Islet of Langerhans (tissue), 1 donor: ENCODE results near the gene DCLRE1B.

Experiments used
- FAIRE-seq: peaks from one replicate; lab custom pipeline; 2011; peaks lifted over from hg19 to GRCh38; lab: Jason Lieb, UNC

DCLRE1B gene

GRCh38 chr1:113887402-113888175 lies 17.5 kb upstream of the DCLRE1B start, which contains the start of gene BCL2L15:
BCL2L15 (minus strand) TSS chr1:113887581; CDS start chr1:113887375, 206 bp downstream.
- FAIRE-seq, result no peak

- FAIRE-seq, result no peak
Observed at GRCh38 chr1:113890816-113891215, 14.3 kb upstream of the DCLRE1B start.

- FAIRE-seq, result no peak
Observed at GRCh38 chr1:113891631-113892220, 13.4 kb upstream of the DCLRE1B start.

- no peak for FAIRE-seq
Observed at GRCh38 chr1:113893267-113893666, 11.9 kb upstream of the DCLRE1B start.

- no peak for FAIRE-seq
Observed at GRCh38 chr1:113895098-113895497, 10.0 kb upstream of the DCLRE1B start.

- FAIRE-seq, result no peak
Observed at GRCh38 chr1:113895961-113896360, 9.2 kb upstream of the DCLRE1B start.

GRCh38 chr1:113898241-113898814 lies 6.8 kb upstream of the DCLRE1B start:
- FAIRE-seq, result no peak

GRCh38 chr1:113899111-113899510 lies 6.0 kb upstream of the DCLRE1B start:
- no peak for FAIRE-seq

- FAIRE-seq, result no peak
Observed at GRCh38 chr1:113901191-113901590, 3.9 kb upstream of the DCLRE1B start.

GRCh38 chr1:113903501-113904292 lies 1.4 kb upstream of the DCLRE1B start:
- FAIRE-seq, result no peak

GRCh38 chr1:113904293-113904673 lies 843 bp upstream of the DCLRE1B start:
- no peak for FAIRE-seq

- FAIRE-seq, result no peak
Observed at GRCh38 chr1:113905435-113905861, 322 bp downstream of the DCLRE1B start.

GRCh38 chr1:113912594-113913311 lies 7.6 kb downstream of the DCLRE1B start:
- no peak for FAIRE-seq

- no peak for FAIRE-seq
Observed at GRCh38 chr1:113913312-113913668, 8.2 kb downstream of the DCLRE1B start.

- no peak for FAIRE-seq
Observed at GRCh38 chr1:113913887-113914664, 8.9 kb downstream of the DCLRE1B start.

- no peak for FAIRE-seq
Observed at GRCh38 chr1:113916974-113917373, 11.8 kb downstream of the DCLRE1B start.

GRCh38 chr1:113917400-113918082 lies 12.4 kb downstream of the DCLRE1B start:
- FAIRE-seq, result no peak

GRCh38 chr1:113918243-113918642 lies 13.1 kb downstream of the DCLRE1B start:
- FAIRE-seq, result no peak

- no peak for FAIRE-seq
Observed at GRCh38 chr1:113922957-113923356, 17.8 kb downstream of the DCLRE1B start.

- no peak for FAIRE-seq
Observed at GRCh38 chr1:113924473-113924872, 19.3 kb downstream of the DCLRE1B start.
